ENCODE data around the gene SNX7. TPM values are rescaled to one million over a fixed set of nuclear protein-coding genes. Genes with fewer than 3 reads are reported as not detected.

The SNX7 gene
- total and polyA plus RNA-seq, 9 of the 15 experiments (the other 6 are each of a cell fraction or from before 2014, with no cell fraction given) = 0.09 TPM; not detected in 8

DNA sequence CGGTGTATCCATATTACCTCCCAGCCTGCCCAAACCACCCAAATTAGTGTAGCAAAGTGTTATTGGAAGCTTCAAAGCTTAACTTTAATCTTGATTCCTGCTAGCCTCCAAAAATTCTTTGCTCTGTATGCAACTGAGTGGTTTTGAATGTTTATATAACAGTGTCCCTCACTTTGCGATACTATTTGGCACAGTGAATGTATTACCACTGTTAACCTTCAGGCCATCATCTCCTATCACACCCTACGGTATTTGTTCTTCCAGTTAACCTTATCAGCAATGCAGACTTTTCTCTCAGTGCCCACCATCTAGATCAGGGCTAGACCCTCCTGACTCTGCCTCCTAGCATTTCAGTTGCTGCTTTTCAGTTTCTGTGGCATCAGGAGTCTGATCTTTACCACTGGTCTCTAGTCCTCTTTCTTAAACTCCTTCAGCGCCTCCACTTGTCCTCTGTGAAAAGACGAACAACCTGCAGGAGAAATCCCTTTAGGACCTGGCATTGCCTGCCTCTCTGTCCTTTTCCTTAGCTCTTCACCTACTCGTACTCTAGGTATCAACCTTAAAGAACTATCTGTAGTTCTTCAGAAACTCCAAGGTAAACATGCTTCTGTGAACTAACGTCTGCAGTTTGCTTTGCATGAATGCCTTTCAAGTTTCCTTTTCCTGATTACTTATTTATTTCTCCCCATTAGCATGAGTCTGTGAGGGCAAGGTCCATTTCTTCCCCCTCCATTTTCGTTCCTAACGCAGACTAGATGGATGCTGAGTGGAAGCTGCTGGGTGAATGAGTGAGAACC is 71.7 kb downstream of the SNX7 start:
- no peak for DNase-seq (ENCODE audit: extremely low read depth in 1 of 4, low spot score in 3 of 4)
- H3K4me2 ChIP-seq (ENCODE audit: insufficient read depth, low read length) = no peak overlapping the region
- intact Hi-C loops (cut with micrococcal nuclease) = no loop called here
- no peaks in the 10 kb centered on the region for H4K20me1 ChIP-seq (replicated peaks; ENCODE audit: control insufficient read depth, insufficient read depth, low read length)
- H2AFZ ChIP-seq (ENCODE audit: low read depth, low read length) = no peak overlapping the region
- no peak for FAIRE-seq
- no peak overlapping the region for H3K4me3 ChIP-seq
- H3K4me1 ChIP-seq (replicated peaks in 1 of 2; ENCODE audit: control insufficient read depth in 2 of 2, insufficient read depth in 2 of 2, low read length in 2 of 2) = no peaks in the 10 kb centered on the region
- no peaks in the 10 kb centered on the region for H3K79me2 ChIP-seq (ENCODE audit: control insufficient read depth, insufficient read depth, low read length)
- H3K9ac ChIP-seq (ENCODE audit: insufficient read depth in 1 of 2, low read depth in 2 of 2, low read length in 2 of 2) = no peak overlapping the region
- H3K27me3 ChIP-seq (ENCODE audit: control insufficient read depth in 2 of 2, insufficient read depth in 2 of 2, low read length in 2 of 2) = no peaks in the 10 kb centered on the region
- in situ Hi-C loops (cut with MboI) = no loop called here
- H3K9me3 ChIP-seq (replicated peaks; ENCODE audit: control insufficient read depth, insufficient read depth, low read depth, low read length) = no peaks in the 10 kb centered on the region
- no peak for ATAC-seq
- WGBS (ENCODE audit: insufficient coverage, low coverage, missing lambda C conversion rate) = 2% methylated on average over 9 of the region's 9 CpGs
- no TSS peak for BruUV-seq (replicated peaks)
- no peak overlapping the region for H3K27ac ChIP-seq (ENCODE audit: extremely low read depth, low read depth, low read length)
- no peaks in the 10 kb centered on the region for H3K9me1 ChIP-seq (ENCODE audit: control insufficient read depth, insufficient read depth, low read length)
- TF ChIP-seq ZFP30 (CRISPR knock-in tag; IDR thresholded peaks at IDR 0.05; ENCODE audit: borderline replicate concordance) = no peak
- TF ChIP-seq RAD51 (IDR thresholded peaks at IDR 0.05; ENCODE audit: borderline replicate concordance, low read depth) = no peak
- H3K36me3 ChIP-seq (ENCODE audit: control insufficient read depth, insufficient read depth, low read length) = no peaks in the 10 kb centered on the region
- ChIA-PET POLR2A (no interaction called here), CTCF (ENCODE audit: low intra/inter-chr PET ratio) (no interaction called here)

DNA sequence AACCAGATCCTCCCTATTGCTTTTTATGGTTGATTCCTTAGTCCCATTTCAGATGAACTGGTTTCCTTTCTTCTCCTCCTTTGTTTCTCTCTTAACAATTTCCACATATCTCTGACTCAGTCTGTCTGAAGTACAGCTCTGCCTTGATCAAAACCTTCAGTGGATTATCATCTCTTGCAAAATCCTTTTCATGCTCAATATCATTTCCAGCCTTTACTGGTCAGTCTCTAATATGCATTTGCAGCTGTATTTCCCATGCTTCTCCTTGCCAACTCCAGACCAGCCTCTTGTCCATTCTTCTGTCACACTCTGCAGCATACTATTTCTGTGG is 72.2 kb downstream of the SNX7 start:
- H3K4me1 ChIP-seq (replicated peaks in 1 of 2; ENCODE audit: control insufficient read depth in 2 of 2, insufficient read depth in 2 of 2, low read length in 2 of 2) = no peaks in the 10 kb centered on the region
- FAIRE-seq = no peak
- TF ChIP-seq ASH1L (IDR thresholded peaks at IDR 0.05; ENCODE audit: borderline replicate concordance, low read depth, partially characterized antibody) (no peak), MTA1 (IDR thresholded peaks at IDR 0.05; ENCODE audit: borderline replicate concordance) (no peak), FOSL1 (tag; conservative IDR thresholded peaks at IDR 0.05) (no peak), MAFK (IDR thresholded peaks at IDR 0.05; ENCODE audit: low read length) (no peak), SRF (CRISPR knock-in tag; IDR thresholded peaks at IDR 0.05) (no peak), SMAD1 (IDR thresholded peaks at IDR 0.05; ENCODE audit: low read depth, low read length, partially characterized antibody) (no peak)
- TF ChIP-seq, protein P1, sequence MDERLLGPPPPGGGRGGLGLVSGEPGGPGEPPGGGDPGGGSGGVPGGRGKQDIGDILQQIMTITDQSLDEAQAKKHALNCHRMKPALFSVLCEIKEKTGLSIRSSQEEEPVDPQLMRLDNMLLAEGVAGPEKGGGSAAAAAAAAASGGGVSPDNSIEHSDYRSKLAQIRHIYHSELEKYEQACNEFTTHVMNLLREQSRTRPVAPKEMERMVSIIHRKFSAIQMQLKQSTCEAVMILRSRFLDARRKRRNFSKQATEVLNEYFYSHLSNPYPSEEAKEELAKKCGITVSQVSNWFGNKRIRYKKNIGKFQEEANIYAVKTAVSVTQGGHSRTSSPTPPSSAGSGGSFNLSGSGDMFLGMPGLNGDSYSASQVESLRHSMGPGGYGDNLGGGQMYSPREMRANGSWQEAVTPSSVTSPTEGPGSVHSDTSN (CRISPR knock-in tag; IDR thresholded peaks at IDR 0.05; ENCODE audit: low read depth) = no peak
- TF ChIP-seq, protein P1 (tag; conservative IDR thresholded peaks at IDR 0.05; ENCODE audit: low read depth) = no peak
- TF ChIP-seq, protein P2, sequence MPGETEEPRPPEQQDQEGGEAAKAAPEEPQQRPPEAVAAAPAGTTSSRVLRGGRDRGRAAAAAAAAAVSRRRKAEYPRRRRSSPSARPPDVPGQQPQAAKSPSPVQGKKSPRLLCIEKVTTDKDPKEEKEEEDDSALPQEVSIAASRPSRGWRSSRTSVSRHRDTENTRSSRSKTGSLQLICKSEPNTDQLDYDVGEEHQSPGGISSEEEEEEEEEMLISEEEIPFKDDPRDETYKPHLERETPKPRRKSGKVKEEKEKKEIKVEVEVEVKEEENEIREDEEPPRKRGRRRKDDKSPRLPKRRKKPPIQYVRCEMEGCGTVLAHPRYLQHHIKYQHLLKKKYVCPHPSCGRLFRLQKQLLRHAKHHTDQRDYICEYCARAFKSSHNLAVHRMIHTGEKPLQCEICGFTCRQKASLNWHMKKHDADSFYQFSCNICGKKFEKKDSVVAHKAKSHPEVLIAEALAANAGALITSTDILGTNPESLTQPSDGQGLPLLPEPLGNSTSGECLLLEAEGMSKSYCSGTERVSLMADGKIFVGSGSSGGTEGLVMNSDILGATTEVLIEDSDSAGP (CRISPR knock-in tag; IDR thresholded peaks at IDR 0.05) = no peak

More for the DNA sequence above, 72.2 kb downstream of the SNX7 start:
- Histone ChIP-seq H3K27ac (ENCODE audit: extremely low read depth, low read depth, low read length) (no peak overlapping the region), H3K9me3 (replicated peaks; ENCODE audit: control insufficient read depth, insufficient read depth, low read depth, low read length) (no peaks in the 10 kb centered on the region), H4K20me1 (replicated peaks; ENCODE audit: control insufficient read depth, insufficient read depth, low read length) (no peaks in the 10 kb centered on the region), H2AFZ (ENCODE audit: low read depth, low read length) (no peak overlapping the region), H3K79me2 (ENCODE audit: control insufficient read depth, insufficient read depth, low read length) (no peaks in the 10 kb centered on the region), H3K4me3 (no peak overlapping the region), H3K9me1 (ENCODE audit: control insufficient read depth, insufficient read depth, low read length) (no peaks in the 10 kb centered on the region), H3K4me2 (ENCODE audit: insufficient read depth, low read length) (no peak overlapping the region), H3K36me3 (ENCODE audit: control insufficient read depth, insufficient read depth, low read length) (no peaks in the 10 kb centered on the region), H3K9ac (ENCODE audit: insufficient read depth in 1 of 2, low read depth in 2 of 2, low read length in 2 of 2) (no peak overlapping the region), H3K27me3 (ENCODE audit: control insufficient read depth in 2 of 2, insufficient read depth in 2 of 2, low read length in 2 of 2) (no peaks in the 10 kb centered on the region)
- ChIA-PET CTCF (ENCODE audit: low intra/inter-chr PET ratio) (no interaction called here), POLR2A (no interaction called here)
- intact Hi-C loops (cut with micrococcal nuclease) = no loop called here
- in situ Hi-C loops (cut with MboI) = no loop called here
- DNase-seq (ENCODE audit: extremely low read depth in 1 of 4, low spot score in 3 of 4) (no peak), ATAC-seq (no peak)
- BruUV-seq (replicated peaks) = no TSS peak
